ENCODE measurements around the gene ADAMTS16. TPM values are rescaled to one million over a fixed set of nuclear protein-coding genes. Genes with fewer than 3 reads are reported as not detected.

ADAMTS16 gene
- total and polyA plus RNA-seq, 2 donors (not counting 3 experiments of a cell fraction or from before 2014, with no cell fraction given): not detected

GRCh38 chr5:5306696-5307095, 166.6 kb downstream of the ADAMTS16 start:
- no TSS peak for BruUV-seq (replicated peaks)
- ChIA-PET POLR2A (no interaction called here), CTCF (no interaction called here)
- intact Hi-C loops (cut with micrococcal nuclease): no loop called here
- Histone ChIP-seq H3K4me3 (replicated peaks in 1 of 3; ENCODE audit: insufficient read depth in 1 of 3, low read depth in 1 of 3, low read length in 3 of 3) (no peak overlapping the region), H3K4me1 (ENCODE audit: control insufficient read depth, extremely low read depth, insufficient read depth, low read length) (no peaks in the 10 kb centered on the region), H3K4me2 (ENCODE audit: insufficient read depth, low read length) (no peak overlapping the region), H3K9me3 (replicated peaks; ENCODE audit: control insufficient read depth, insufficient read depth, low read length) (peaks cover 4% of the 10 kb centered on the region), H3K9ac (replicated peaks; ENCODE audit: extremely low read depth, insufficient read depth, low read length) (no peak overlapping the region), H3K9me1 (replicated peaks; ENCODE audit: control insufficient read depth, extremely low read depth, insufficient read depth, low read length) (no peaks in the 10 kb centered on the region), H3K36me3 (ENCODE audit: control insufficient read depth in 2 of 2, extremely low read depth in 1 of 2, insufficient read depth in 2 of 2, low read length in 2 of 2) (no peaks in the 10 kb centered on the region), H2AFZ (ENCODE audit: low read depth, low read length) (no peak overlapping the region), H3K27ac (ENCODE audit: insufficient read depth, low read depth, low read length) (no peak overlapping the region), H4K20me1 (replicated peaks; ENCODE audit: control insufficient read depth, extremely low read depth, insufficient read depth, low read length) (no peaks in the 10 kb centered on the region), H3K27me3 (ENCODE audit: control insufficient read depth in 2 of 2, insufficient read depth in 2 of 2, low read length in 2 of 2) (no peaks in the 10 kb centered on the region), H3K79me2 (ENCODE audit: control insufficient read depth, insufficient read depth, low read length) (no peaks in the 10 kb centered on the region)
- FAIRE-seq (no peak), DNase-seq (ENCODE audit: low read depth, low spot score) (no peak)
- dilution Hi-C loops (cut with MboI; ENCODE audit: extremely low pct_ligation_motif_present, low sequenced_read_pairs): no loop called here
- TF ChIP-seq JUN (IDR thresholded peaks at IDR 0.05; ENCODE audit: borderline replicate concordance, insufficient read depth, insufficient read length, low read depth) (no peak), POLR2AphosphoS5 (IDR thresholded peaks at IDR 0.05; ENCODE audit: insufficient read depth, low read depth, low read length) (no peak), EZH2 (IDR thresholded peaks at IDR 0.05; ENCODE audit: borderline replicate concordance, low read depth, low read length, severe bottlenecking) (no peak), CTCF (IDR thresholded peaks at IDR 0.05; ENCODE audit: extremely low read depth in 1 of 2, insufficient read depth in 1 of 2, low read depth in 1 of 2, low read length in 2 of 2) (no peak), FOS (IDR thresholded peaks at IDR 0.05; ENCODE audit: borderline replicate concordance, insufficient read depth, low read length) (no peak), POLR2A (IDR thresholded peaks at IDR 0.05; ENCODE audit: low read depth, low read length) (no peak), GATA2 (IDR thresholded peaks at IDR 0.05; ENCODE audit: insufficient read depth, insufficient read length, low read depth, low read length) (no peak), MAX (IDR thresholded peaks at IDR 0.05; ENCODE audit: insufficient read depth, insufficient read length) (no peak), MYC (IDR thresholded peaks at IDR 0.05; ENCODE audit: low read depth, low read length) (no peak)

Data from endothelial cell of umbilical vein (primary cell).